ENCODE results near the gene SOX10. TPM values are rescaled to one million over a fixed set of nuclear protein-coding genes. Genes with fewer than 3 reads are reported as not detected.

Gene SOX10
- total and polyA plus RNA-seq, 2 of the 4 experiments (the other 2 are of a cell fraction), result not detected

DNA sequence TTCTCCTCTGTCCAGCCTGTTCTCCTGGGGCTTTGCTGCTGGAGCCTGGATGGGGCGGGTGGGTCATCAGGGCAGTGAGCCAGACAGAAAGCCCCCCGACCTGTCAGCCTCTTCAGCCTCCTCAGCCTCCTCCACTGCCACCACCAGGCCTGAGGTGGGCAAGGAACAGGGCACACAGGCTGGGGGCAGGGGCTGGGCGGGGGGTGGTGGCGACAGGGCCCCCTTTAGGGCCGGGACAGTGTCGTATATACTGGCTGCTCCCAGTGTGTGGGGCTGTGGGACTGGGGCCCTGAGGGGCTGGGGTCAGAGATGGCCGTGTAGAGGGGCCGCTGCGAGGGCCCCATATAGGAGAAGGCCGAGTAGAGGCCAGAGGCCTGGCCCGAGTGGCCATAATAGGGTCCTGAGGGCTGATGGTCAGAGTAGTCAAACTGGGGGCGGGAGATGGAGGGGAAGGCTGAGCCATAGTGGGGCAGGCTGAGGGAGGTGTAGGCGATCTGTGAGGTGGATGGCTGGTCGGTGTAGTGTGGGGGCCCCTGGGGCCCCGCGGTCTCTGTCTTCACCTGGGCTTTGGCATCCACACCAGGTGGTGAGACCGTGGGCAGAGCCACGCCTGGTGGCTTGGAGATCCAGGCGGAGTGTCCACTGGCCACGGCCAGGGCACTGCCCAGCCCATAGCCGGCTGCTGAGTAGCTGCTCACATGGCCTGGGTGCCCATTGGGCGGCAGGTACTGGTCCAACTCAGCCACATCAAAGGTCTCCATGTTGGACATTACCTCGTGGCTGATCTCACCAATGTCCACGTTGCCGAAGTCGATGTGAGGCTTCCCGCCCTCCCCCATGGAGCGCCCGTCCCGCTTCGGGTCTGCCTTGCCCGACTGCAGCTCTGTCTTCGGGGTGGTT is 10.8 kb downstream of the SOX10 start (continued):
- TF ChIP-seq USF2 (IDR thresholded peaks at IDR 0.05; ENCODE audit: low read depth, low read length), result no peak

DNA sequence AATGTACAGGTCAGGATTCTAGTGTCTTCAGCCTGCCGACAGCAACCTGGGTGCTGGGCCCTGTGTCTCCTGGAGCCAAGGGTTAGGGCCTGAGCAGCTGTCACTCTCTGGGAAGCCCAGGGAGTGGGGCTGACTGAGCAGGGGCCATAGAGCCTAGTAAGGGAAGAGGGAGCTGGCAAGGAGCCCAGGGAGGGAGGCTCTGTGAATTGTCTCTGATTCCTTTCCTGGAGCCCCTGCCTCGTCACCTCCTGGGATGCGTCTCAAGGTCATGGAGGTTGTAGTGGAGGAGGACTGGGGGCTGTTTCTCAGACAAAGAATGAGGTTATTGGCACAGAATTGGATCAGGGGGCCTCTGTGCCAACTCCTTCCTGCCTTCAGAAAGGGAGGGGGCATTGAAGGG is 11.8 kb downstream of the SOX10 start:
- H3K27ac ChIP-seq (ENCODE audit: insufficient read depth, low read length), result no peak overlapping the region
- CTCF ChIA-PET, result no interaction called here
- in situ Hi-C loops (cut with MboI; ENCODE audit: low sequenced_read_pairs) (no loop called here), intact Hi-C loops (cut with micrococcal nuclease) (no loop called here), dilution Hi-C loops (cut with HindIII; ENCODE audit: low sequenced_read_pairs, unreplicated experiment) (no loop called here)
- H4K8ac ChIP-seq (ENCODE audit: low read depth in 2 of 2, low read length in 2 of 2), result no peak overlapping the region
- no peaks in the 10 kb centered on the region for H3K4me1 ChIP-seq (ENCODE audit: control insufficient read depth, insufficient read depth, low read length)
- no peaks in the 10 kb centered on the region for H3K27me3 ChIP-seq (ENCODE audit: control insufficient read depth, insufficient read depth, low read length)
- no peak overlapping the region for H3K4me3 ChIP-seq (ENCODE audit: insufficient read depth, low read depth, low read length)
- no peak overlapping the region for H4K5ac ChIP-seq (ENCODE audit: low read depth, low read length)
- 60% methylated on average over 3 of the region's 3 CpGs; no CpG with 5 or more reads in 1 of the 2 experiments for WGBS, 2 experiments (ENCODE audit: extremely low coverage in 2 of 2, insufficient read length in 1 of 2)
- H3K36me3 ChIP-seq (ENCODE audit: control insufficient read depth, insufficient read depth, low read length), result peaks cover 10% of the 10 kb centered on the region
- H2BK5ac ChIP-seq (ENCODE audit: low read depth, low read length, poor library complexity, severe bottlenecking), result no peak overlapping the region
- H2AFZ ChIP-seq (replicated peaks; ENCODE audit: low read length, poor library complexity), result no peak overlapping the region
- no TSS peak for BruUV-seq (replicated peaks)
- H2BK120ac ChIP-seq (ENCODE audit: low read depth, low read length), result no peak overlapping the region
- no peak overlapping the region for H3K18ac ChIP-seq (ENCODE audit: low read depth, low read length)
- no peak overlapping the region for H2AK9ac ChIP-seq (replicated peaks; ENCODE audit: low read depth, low read length, poor library complexity)
- ATAC-seq (ENCODE audit: low read depth), result no peak
- no peaks in the 10 kb centered on the region for H3K79me1 ChIP-seq (ENCODE audit: low read depth in 1 of 2, low read length in 2 of 2)
- no peak overlapping the region for H3K14ac ChIP-seq (replicated peaks; ENCODE audit: low read depth, low read length)
- no peak overlapping the region for H4K91ac ChIP-seq (ENCODE audit: insufficient read depth, low read depth, low read length)
- no peak overlapping the region for H3K9ac ChIP-seq (ENCODE audit: low read depth, low read length)
- H3K23ac ChIP-seq (ENCODE audit: low read depth, low read length), result no peak overlapping the region
- H3K9me1 ChIP-seq (ENCODE audit: insufficient read depth, low read length), result no peaks in the 10 kb centered on the region
- H2BK15ac ChIP-seq (ENCODE audit: low read depth, low read length), result no peak overlapping the region
- H2BK20ac ChIP-seq (ENCODE audit: low read depth, low read length), result no peak overlapping the region
- POLR2A ChIA-PET (ENCODE audit: unreplicated experiment), result no interaction called here
- H3K4ac ChIP-seq (ENCODE audit: low read depth, low read length), result no peak overlapping the region
- H3K9me3 ChIP-seq (ENCODE audit: control insufficient read depth, insufficient read depth, low read length), result no peaks in the 10 kb centered on the region
- H3K56ac ChIP-seq (ENCODE audit: extremely low read depth, insufficient read depth, low read length), result no peak overlapping the region
- DNase-seq, result no peak
- H4K20me1 ChIP-seq (ENCODE audit: insufficient read depth, low read length), result peaks cover 5% of the 10 kb centered on the region
- H3K4me2 ChIP-seq (ENCODE audit: low read depth, low read length), result no peak overlapping the region
- no peak overlapping the region for H2AK5ac ChIP-seq (ENCODE audit: low read depth, low read length)
- no peak for TF ChIP-seq FOS (IDR thresholded peaks at IDR 0.05; ENCODE audit: low read depth, low read length)
- no peak for TF ChIP-seq RAD21 (IDR thresholded peaks at IDR 0.05; ENCODE audit: low read length)
- TF ChIP-seq SMC3 (IDR thresholded peaks at IDR 0.05; ENCODE audit: low read depth, low read length), result no peak
- no peak for TF ChIP-seq USF2 (IDR thresholded peaks at IDR 0.05; ENCODE audit: low read depth, low read length)
- no peak for TF ChIP-seq POLR2A (IDR thresholded peaks at IDR 0.05; ENCODE audit: low read depth, low read length)
- TF ChIP-seq MAFK (IDR thresholded peaks at IDR 0.05; ENCODE audit: low read depth, low read length), result no peak
- TF ChIP-seq CEBPB (IDR thresholded peaks at IDR 0.05; ENCODE audit: low read depth, low read length), result no peak
- TF ChIP-seq MAZ (IDR thresholded peaks at IDR 0.05; ENCODE audit: borderline replicate concordance, low read depth, low read length), result no peak
- TF ChIP-seq, protein P1, sequence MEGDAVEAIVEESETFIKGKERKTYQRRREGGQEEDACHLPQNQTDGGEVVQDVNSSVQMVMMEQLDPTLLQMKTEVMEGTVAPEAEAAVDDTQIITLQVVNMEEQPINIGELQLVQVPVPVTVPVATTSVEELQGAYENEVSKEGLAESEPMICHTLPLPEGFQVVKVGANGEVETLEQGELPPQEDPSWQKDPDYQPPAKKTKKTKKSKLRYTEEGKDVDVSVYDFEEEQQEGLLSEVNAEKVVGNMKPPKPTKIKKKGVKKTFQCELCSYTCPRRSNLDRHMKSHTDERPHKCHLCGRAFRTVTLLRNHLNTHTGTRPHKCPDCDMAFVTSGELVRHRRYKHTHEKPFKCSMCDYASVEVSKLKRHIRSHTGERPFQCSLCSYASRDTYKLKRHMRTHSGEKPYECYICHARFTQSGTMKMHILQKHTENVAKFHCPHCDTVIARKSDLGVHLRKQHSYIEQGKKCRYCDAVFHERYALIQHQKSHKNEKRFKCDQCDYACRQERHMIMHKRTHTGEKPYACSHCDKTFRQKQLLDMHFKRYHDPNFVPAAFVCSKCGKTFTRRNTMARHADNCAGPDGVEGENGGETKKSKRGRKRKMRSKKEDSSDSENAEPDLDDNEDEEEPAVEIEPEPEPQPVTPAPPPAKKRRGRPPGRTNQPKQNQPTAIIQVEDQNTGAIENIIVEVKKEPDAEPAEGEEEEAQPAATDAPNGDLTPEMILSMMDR (conservative IDR thresholded peaks at IDR 0.05; ENCODE audit: low read depth, low read length), result no peak
- no peak for TF ChIP-seq BHLHE40 (IDR thresholded peaks at IDR 0.05; ENCODE audit: low read depth, low read length)
- TF ChIP-seq NFE2L2 (IDR thresholded peaks at IDR 0.05; ENCODE audit: low read depth, low read length), result no peak
- TF ChIP-seq MXI1 (IDR thresholded peaks at IDR 0.05; ENCODE audit: borderline replicate concordance, low read depth, low read length), result no peak
- no peak for TF ChIP-seq RCOR1 (IDR thresholded peaks at IDR 0.05; ENCODE audit: insufficient replicate concordance, low read length)
